ENCODE data around the gene CEP95. TPM values are rescaled to one million over a fixed set of nuclear protein-coding genes. Genes with fewer than 3 reads are reported as not detected.
"Not testable (repeated sequence)": the region's sequence is repeated elsewhere in the genome, so short reads cannot be mapped to it uniquely, and the experiment has no call there.

The CEP95 gene
- total RNA-seq, 8 experiments from 2014 or later: 26.6 to 101 (median 65.9) TPM

- Histone ChIP-seq H3K4me3 (no peak overlapping the region), H3K27ac (no peak overlapping the region), H3K4me1 (replicated peaks in 1 of 2) (no peaks in the 10 kb centered on the region)
- no peak for ATAC-seq (replicated peaks in 6 of 8)
- 80 to 100% (median 92%) methylated on average over 1 of the region's 1 CpG; no CpG with 5 or more reads in 6 of the 10 experiments for WGBS, 10 experiments
- in situ Hi-C loops (cut with MboI; ENCODE audit: low pct_unique_long_range_greater_than_20kb in 2 of 9, low sequenced_read_pairs in 9 of 9, unreplicated experiment in 9 of 9): loop anchor here in 1 of 9 experiments (10.0 to 25.0 kb wide), 2 partner anchors 56 to 169 kb away; no protein-coding TSS in a partner anchor
These were observed 25.8 kb upstream of the CEP95 start for GRCh38 chr17:64480951-64481350.

- WGBS, 10 experiments: 86 to 100% (median 100%) methylated on average over 1 to 3 of the region's 3 CpGs
- no peak overlapping the region for H3K4me3 ChIP-seq
- no peak for ATAC-seq (replicated peaks in 6 of 8)
- no peak overlapping the region for H3K27ac ChIP-seq
- in situ Hi-C loops (cut with MboI; ENCODE audit: low pct_unique_long_range_greater_than_20kb in 2 of 9, low sequenced_read_pairs in 9 of 9, unreplicated experiment in 9 of 9): loop anchor here in 1 of 9 experiments (10.0 to 25.0 kb wide), 2 partner anchors 60 to 172 kb away; no protein-coding TSS in a partner anchor
- H3K4me1 ChIP-seq (replicated peaks in 1 of 2): no peaks in the 10 kb centered on the region
These were observed 22.4 kb upstream of the CEP95 start for GRCh38 chr17:64484380-64484779.

DNA sequence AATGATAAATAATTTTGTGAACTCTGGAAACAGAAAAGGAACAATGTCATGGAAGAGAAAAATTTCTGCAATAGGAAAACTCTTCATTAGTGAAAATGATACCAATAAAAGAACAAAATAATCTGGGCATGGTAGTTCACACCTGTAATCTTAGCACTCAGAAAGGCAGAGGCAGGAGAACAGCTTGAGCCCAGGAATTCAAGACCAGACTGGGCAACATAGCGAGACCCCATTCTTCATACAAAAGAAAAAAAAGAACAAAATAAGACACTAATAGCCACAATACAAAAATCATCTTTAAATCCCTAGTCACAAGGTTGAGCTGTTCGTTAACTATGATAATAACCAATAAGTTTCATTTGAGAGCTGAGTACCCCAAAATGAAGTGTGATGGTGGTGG lies 18.5 kb upstream of the CEP95 start:
- WGBS, 10 experiments: 83 to 100% (median 100%) methylated on average over 1 to 2 of the region's 2 CpGs; no CpG with 5 or more reads in 1 of the 10 experiments
- in situ Hi-C loops (cut with MboI; ENCODE audit: low pct_unique_long_range_greater_than_20kb in 2 of 9, low sequenced_read_pairs in 9 of 9, unreplicated experiment in 9 of 9): loop anchor here in 1 of 9 experiments (10.0 to 25.0 kb wide), 2 partner anchors 64 to 176 kb away; no protein-coding TSS in a partner anchor
- no peak for ATAC-seq (replicated peaks in 6 of 8)
- Histone ChIP-seq H3K4me3 (no peak overlapping the region), H3K27ac (no peak overlapping the region), H3K4me1 (replicated peaks in 1 of 2) (no peaks in the 10 kb centered on the region)

DNA sequence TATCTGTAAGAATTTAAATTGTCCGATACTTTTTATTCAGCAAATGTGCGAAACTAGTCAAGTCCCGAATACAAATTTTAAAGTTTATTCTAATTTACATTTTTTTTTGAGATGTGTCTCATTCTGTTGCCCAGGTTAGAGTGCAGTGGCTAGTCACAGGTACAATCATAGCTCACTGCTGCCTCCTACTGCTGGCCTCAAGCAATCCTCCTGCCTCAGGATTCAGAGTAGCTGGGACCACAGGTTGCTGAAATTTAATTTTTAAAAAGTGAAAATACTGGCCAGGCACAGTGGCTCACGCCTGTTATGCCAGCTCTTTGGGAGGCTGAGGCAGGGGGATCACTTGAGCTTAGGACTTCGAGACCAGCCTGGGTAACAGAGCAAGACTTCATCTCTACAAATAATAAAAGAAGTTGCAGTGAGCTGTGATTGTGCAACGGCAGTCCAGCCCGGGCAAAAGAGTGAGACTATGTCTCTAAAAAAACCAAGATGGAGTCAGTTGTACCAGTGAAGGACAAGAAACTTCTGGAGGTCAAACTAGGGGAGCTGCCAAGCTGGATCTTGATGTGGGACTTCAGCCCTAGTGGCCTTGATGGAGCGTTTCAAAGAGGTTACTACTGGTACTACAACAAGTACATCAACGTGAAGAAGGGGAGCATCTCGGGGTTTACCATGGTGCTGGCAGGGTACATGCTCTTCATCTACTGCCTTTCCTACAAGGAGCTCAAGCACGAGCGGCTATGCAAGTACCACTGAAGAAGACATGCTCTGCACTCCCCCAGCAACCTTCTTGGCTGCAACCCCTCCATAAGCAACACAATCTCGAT lies 15.5 kb upstream of the CEP95 start:
- 76 to 100% (median 95%) methylated on average over 4 to 11 of the region's 13 CpGs for WGBS, 10 experiments
- no peak overlapping the region for H3K4me3 ChIP-seq
- peak in 3 of 8 experiments; percentile 16 to 74 (median 70) for ATAC-seq (replicated peaks in 6 of 8)
- in situ Hi-C loops (cut with MboI; ENCODE audit: low pct_unique_long_range_greater_than_20kb in 2 of 9, low sequenced_read_pairs in 9 of 9, unreplicated experiment in 9 of 9): loop anchor here in 1 of 9 experiments (25.0 kb wide), 1 partner anchor 179 kb away; no protein-coding TSS in a partner anchor
- peaks cover 13 to 19% of the 10 kb centered on the region in 2 donors for H3K4me1 ChIP-seq (replicated peaks in 1 of 2)
- no peak overlapping the region for H3K27ac ChIP-seq

DNA sequence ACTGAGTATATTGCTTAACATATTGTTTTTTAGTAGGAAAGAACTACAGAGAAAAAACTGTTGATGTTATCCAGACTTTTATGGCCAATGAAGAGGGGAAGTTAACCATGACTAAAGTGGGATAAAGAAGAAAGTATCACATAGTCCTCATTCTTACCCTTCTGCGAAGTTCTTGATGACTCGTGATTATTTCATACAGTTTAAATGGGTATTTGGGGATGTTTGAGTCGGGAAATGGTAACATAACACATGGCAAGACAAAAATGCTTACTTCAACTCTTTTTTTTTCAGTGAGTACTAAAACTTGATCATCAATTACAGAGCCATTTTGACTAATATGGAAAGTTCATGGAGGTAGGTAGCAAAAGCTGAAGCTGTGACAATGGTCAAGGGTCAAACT lies 14.8 kb upstream of the CEP95 start:
- 17 to 100% (median 94%) methylated on average over 1 to 3 of the region's 3 CpGs for WGBS, 10 experiments
- peaks cover 13 to 19% of the 10 kb centered on the region in 2 donors for H3K4me1 ChIP-seq (replicated peaks in 1 of 2)
- ATAC-seq (replicated peaks in 6 of 8): no peak
- no peak overlapping the region for H3K4me3 ChIP-seq
- in situ Hi-C loops (cut with MboI; ENCODE audit: low pct_unique_long_range_greater_than_20kb in 2 of 9, low sequenced_read_pairs in 9 of 9, unreplicated experiment in 9 of 9): loop anchor here in 1 of 9 experiments (25.0 kb wide), 1 partner anchor 180 kb away; no protein-coding TSS in a partner anchor
- no peak overlapping the region for H3K27ac ChIP-seq

DNA sequence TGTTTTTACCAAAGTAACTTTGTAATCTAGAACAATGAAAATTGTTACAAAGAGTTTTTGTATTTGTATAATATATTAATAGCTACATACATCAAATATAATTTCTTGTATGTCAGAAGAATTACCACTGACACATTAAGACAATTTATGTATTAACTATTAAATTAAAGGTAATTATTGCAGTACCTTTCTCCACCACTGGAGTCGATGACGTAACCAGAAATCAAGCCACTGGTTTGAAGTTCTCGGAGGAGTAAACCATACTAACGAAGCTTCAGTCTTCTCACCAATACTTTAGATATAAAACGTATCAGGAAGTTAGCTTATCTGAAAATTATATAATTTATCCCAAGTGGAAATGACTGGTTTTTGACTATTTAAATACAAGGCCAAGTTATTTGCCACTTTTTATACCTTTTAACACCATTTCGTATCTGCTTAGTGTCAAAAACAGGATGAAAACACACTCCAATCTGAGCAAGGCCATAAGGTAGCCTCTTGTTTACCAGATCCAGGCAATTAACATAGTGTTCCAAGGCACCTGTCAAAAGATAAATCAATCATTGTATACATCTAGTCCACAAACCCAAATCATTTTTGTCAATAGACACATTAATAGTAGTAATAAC lies 14.2 kb upstream of the CEP95 start:
- no peak overlapping the region for H3K4me3 ChIP-seq
- in situ Hi-C loops (cut with MboI; ENCODE audit: low pct_unique_long_range_greater_than_20kb in 2 of 9, low sequenced_read_pairs in 9 of 9, unreplicated experiment in 9 of 9): loop anchor here in 1 of 9 experiments (25.0 kb wide), 1 partner anchor 180 kb away; no protein-coding TSS in a partner anchor
- no peak for ATAC-seq (replicated peaks in 6 of 8)
- 67 to 100% (median 93%) methylated on average over 1 to 6 of the region's 6 CpGs for WGBS, 10 experiments
- H3K27ac ChIP-seq: no peak overlapping the region
- H3K4me1 ChIP-seq (replicated peaks in 1 of 2): peaks cover 13 to 22% of the 10 kb centered on the region in 2 donors

DNA sequence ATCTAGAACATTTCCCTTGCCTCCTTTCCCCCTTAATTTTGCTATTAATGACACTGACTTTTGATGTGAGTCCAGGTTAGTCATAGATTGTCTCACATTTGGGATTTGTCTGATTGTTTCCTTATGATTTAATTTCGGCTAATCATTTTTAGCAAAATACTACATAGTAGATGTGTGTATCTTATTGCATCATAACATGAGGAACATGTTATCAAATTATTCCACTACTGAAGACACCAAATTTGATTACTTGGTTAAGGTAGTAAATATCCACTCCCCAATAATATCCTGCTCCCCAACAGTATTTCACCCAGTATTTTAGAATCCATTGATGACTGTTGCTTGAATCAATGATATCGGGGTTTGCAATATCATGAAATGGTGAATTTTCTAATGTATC lies 12.7 kb upstream of the CEP95 start:
- in situ Hi-C loops (cut with MboI; ENCODE audit: low pct_unique_long_range_greater_than_20kb in 2 of 9, low sequenced_read_pairs in 9 of 9, unreplicated experiment in 9 of 9): loop anchor here in 1 of 9 experiments (25.0 kb wide), 1 partner anchor 182 kb away; no protein-coding TSS in a partner anchor
- no peak for ATAC-seq (replicated peaks in 6 of 8)
- Histone ChIP-seq H3K27ac (no peak overlapping the region), H3K4me3 (peak overlapping the region in 2 of 5 donors; percentile 8 to 73), H3K4me1 (replicated peaks in 1 of 2) (peaks cover 13 to 36% of the 10 kb centered on the region in 2 donors)
- 46 to 100% (median 100%) methylated on average over 1 to 2 of the region's 2 CpGs; no CpG with 5 or more reads in 1 of the 10 experiments for WGBS, 10 experiments

DNA sequence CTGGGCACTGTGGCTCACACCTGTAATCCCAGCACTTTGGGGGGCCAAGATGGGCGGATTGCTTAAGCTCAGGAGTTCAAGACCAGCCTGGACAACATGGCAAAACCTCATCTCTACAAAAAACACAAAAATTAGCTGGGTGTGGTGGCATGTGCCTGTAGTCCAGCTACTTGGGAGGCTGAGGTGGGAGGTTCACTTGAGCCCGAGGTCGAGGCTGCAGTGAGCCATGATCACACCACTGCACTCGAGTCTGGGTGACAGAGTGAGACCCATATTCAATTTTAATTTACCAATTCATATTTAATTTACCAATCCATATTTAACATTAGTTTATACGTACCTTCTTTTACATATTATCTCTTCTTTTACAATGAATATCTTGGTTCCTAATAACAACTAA lies 11.5 kb upstream of the CEP95 start:
- ATAC-seq (replicated peaks in 6 of 8): not testable (repeated sequence)

DNA sequence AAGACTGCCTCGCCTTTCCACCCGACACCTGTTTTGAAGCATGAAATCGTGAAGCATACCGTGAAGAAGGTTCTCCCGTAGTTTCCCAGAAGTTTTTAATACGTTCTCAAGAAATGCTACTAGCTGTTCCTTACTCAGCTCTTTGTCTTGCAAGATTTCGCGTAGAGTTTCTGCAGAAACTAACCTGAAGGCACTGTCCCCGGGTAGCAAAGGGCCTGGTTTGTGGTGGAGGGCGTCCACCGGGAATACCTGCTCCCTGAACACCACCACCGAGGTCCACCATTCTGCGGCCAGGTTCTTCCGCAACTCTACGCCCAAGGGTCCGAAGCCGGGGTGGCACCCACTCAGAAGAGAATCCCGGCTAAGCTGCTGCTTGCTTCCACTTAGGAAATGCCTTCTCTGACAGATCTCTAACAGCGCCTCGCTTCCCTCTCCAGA lies 10.4 kb upstream of the CEP95 start:
- Histone ChIP-seq H3K27ac (peak overlapping the region; percentile 2 to 89), H3K4me1 (replicated peaks in 1 of 2) (peaks cover 13 to 42% of the 10 kb centered on the region in 2 donors), H3K4me3 (peak overlapping the region; percentile 47 to 73 (median 64))
- 0 to 20% (median 2%) methylated on average over 1 to 20 of the region's 20 CpGs; no CpG with 5 or more reads in 2 of the 10 experiments for WGBS, 10 experiments
- no peak for ATAC-seq (replicated peaks in 6 of 8)
- in situ Hi-C loops (cut with MboI; ENCODE audit: low pct_unique_long_range_greater_than_20kb in 2 of 9, low sequenced_read_pairs in 9 of 9, unreplicated experiment in 9 of 9): loop anchor here in 1 of 9 experiments (25.0 kb wide), 1 partner anchor 184 kb away; no protein-coding TSS in a partner anchor

More for the DNA sequence above, 11.5 kb upstream of the CEP95 start:
- Histone ChIP-seq H3K4me1 (replicated peaks in 1 of 2) (peaks cover 13 to 39% of the 10 kb centered on the region in 2 donors), H3K4me3 (peak overlapping the region in 3 of 5 donors; percentile 54 to 73 (median 65))
- not testable (repeated sequence) for H3K27ac ChIP-seq
- 68 to 93% (median 86%) methylated on average over 1 to 5 of the region's 5 CpGs; no CpG with 5 or more reads in 2 of the 10 experiments for WGBS, 10 experiments
- in situ Hi-C loops (cut with MboI; ENCODE audit: low pct_unique_long_range_greater_than_20kb in 2 of 9, low sequenced_read_pairs in 9 of 9, unreplicated experiment in 9 of 9): loop anchor here in 1 of 9 experiments (25.0 kb wide), 1 partner anchor 183 kb away; no protein-coding TSS in a partner anchor

DNA sequence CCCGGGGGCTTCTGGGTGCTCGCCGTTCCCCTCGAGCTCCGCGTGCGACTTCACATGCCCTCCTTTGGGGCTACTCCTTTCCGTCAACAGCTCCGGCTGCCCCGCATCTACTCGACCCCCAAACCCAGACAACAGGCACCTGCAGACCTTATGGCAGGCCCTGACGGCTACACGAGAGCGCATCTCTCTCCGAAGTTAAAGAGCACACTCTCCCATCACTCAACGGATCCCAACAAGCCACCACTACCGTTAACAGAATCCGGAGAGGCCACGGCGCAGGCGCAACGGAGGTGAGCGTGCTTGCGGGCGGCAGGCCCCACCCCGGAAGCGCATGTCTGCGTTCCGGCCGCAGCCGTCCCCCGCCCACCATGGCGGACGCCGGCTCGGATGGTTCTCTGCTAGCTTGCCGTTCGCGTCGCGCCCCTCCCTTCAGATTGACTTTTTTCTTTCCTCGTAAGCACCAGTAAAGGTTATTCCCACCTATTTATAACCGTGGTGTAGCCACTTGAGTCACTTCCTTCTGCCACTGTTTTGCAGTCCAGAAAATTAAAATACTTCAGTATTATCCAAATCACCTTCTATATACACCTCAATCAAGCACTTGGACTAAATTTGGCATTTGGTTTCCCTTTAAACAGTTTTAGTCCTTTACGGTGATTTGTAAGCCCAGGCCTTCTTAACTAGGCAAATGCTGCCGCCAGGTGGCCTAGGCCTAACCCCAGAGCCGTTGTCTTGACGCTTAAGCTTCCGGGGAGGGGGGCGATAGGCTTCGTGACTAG lies 9.8 kb upstream of the CEP95 start, which contains the start of gene POLG2:
Gene POLG2 (minus strand): TSS at position 269 of the 779 bp plus-strand sequence. CDS start 86 bp downstream, at position 183.
- peak; percentile 52 to 91 (median 87) for ATAC-seq (replicated peaks in 6 of 8)
- Histone ChIP-seq H3K4me3 (peak within 1 kb of the TSS; percentile 47 to 73 (median 64)), H3K27ac (peak within 1 kb of the TSS; percentile 77 to 89), H3K4me1 (replicated peaks in 1 of 2) (peaks cover 13 to 42% of the 10 kb centered on the region in 2 donors)
- in situ Hi-C loops (cut with MboI; ENCODE audit: low pct_unique_long_range_greater_than_20kb in 2 of 9, low sequenced_read_pairs in 9 of 9, unreplicated experiment in 9 of 9): loop anchor here in 1 of 9 experiments (25.0 kb wide), 1 partner anchor 185 kb away; no protein-coding TSS in a partner anchor
- 0% methylated on average over 1 to 17 of the region's 50 CpGs; no CpG with 5 or more reads in 3 of the 10 experiments for WGBS, 10 experiments

- peaks cover 13 to 42% of the 10 kb centered on the region in 2 donors for H3K4me1 ChIP-seq (replicated peaks in 1 of 2)
- H3K27ac ChIP-seq: peak overlapping the region; percentile 77 to 89
- WGBS, 10 experiments: 0 to 88% (median 41%) methylated on average over 1 to 4 of the region's 4 CpGs; no CpG with 5 or more reads in 1 of the 10 experiments
- in situ Hi-C loops (cut with MboI; ENCODE audit: low pct_unique_long_range_greater_than_20kb in 2 of 9, low sequenced_read_pairs in 9 of 9, unreplicated experiment in 9 of 9): loop anchor here in 1 of 9 experiments (25.0 kb wide), 1 partner anchor 185 kb away; no protein-coding TSS in a partner anchor
- ATAC-seq (replicated peaks in 6 of 8): no peak
- peak overlapping the region; percentile 47 to 73 (median 64) for H3K4me3 ChIP-seq
These were observed 9.2 kb upstream of the CEP95 start for GRCh38 chr17:64497565-64498035.

All from motor neuron (in vitro differentiated cells).